Stimulated activated CD4-positive, alpha-beta T cell treated with anti-CD3 and anti-CD28 coated beads, TNF-alpha, amount 100 ng/mL, for 48 hours (primary cell): Measurements from ENCODE around the gene MAVS.
"Not testable (repeated sequence)": the region's sequence is repeated elsewhere in the genome, so short reads cannot be mapped to it uniquely, and the experiment has no call there.

ENCODE experiments used
- DNase-seq, 3 donors: peaks; one replicate each; pipeline ENCODE4 v3.0.0-alpha.2; 2020; ENCODE audit warnings: low read depth in 3 of 3

The MAVS gene

GRCh38 chr20:3814928-3815495, 31.6 kb upstream of the MAVS start:
- DNase-seq = no peak

GRCh38 chr20:3815703-3816315, 30.8 kb upstream of the MAVS start:
- DNase-seq = no peak

GRCh38 chr20:3818155-3819151, 28.2 kb upstream of the MAVS start:
- no peak for DNase-seq

GRCh38 chr20:3819411-3820047, 27.1 kb upstream of the MAVS start:
- no peak for DNase-seq

- peak; percentile 82 to 89 (median 83) for DNase-seq
Observed at GRCh38 chr20:3820048-3820900, 26.4 kb upstream of the MAVS start, which contains the start of gene AP5S1. TSS of gene AP5S1 (plus strand) at chr20:3820547. CDS start at chr20:3822118, 1,571 bp downstream.

- DNase-seq = no peak
Observed at GRCh38 chr20:3820901-3821727, 25.5 kb upstream of the MAVS start.

GRCh38 chr20:3821996-3822395, 24.6 kb upstream of the MAVS start:
- DNase-seq = no peak

GRCh38 chr20:3823881-3824280, 22.8 kb upstream of the MAVS start:
- no peak for DNase-seq

- DNase-seq = no peak
Observed at GRCh38 chr20:3825526-3825925, 21.1 kb upstream of the MAVS start.

- DNase-seq = no peak
Observed at GRCh38 chr20:3826420-3826819, 20.2 kb upstream of the MAVS start.

- no peak for DNase-seq
Observed at GRCh38 chr20:3828798-3829197, 17.8 kb upstream of the MAVS start.

GRCh38 chr20:3829891-3830290, 16.7 kb upstream of the MAVS start:
- not testable (repeated sequence) for DNase-seq

- no peak for DNase-seq
Observed at GRCh38 chr20:3836132-3836531, 10.5 kb upstream of the MAVS start.

- DNase-seq = no peak
Observed at GRCh38 chr20:3839328-3839727, 7.3 kb upstream of the MAVS start.

GRCh38 chr20:3840201-3840600, 6.4 kb upstream of the MAVS start:
- not testable (repeated sequence) for DNase-seq

GRCh38 chr20:3842348-3842930, 4.2 kb upstream of the MAVS start:
- no peak for DNase-seq

- DNase-seq = no peak
Observed at GRCh38 chr20:3843490-3843889, 3.1 kb upstream of the MAVS start.

GRCh38 chr20:3843990-3844619, 2.5 kb upstream of the MAVS start:
- DNase-seq = not testable (repeated sequence)

GRCh38 chr20:3846378-3846739, 275 bp upstream of the MAVS start:
- peak in 1 of 3 donors; percentile 29 for DNase-seq
